NOMO-1 treated with dmso at 0.1 percent for 144 hours (cell line): ENCODE data around the gene TMX2.
A peak's percentile ranks its signal among the peaks of the same experiment; 100 is the strongest.
"Not testable (repeated sequence)": the region's sequence is repeated elsewhere in the genome, so short reads cannot be mapped to it uniquely, and the experiment has no call there.

Experiments
- DNase-seq: peaks from one replicate; lab custom pipeline; 2025; ENCODE audit not compliant: unreplicated experiment; lab: John Stamatoyannopoulos, UW

Gene TMX2

GRCh38 chr11:57711414-57712255 lies 758 bp upstream of the TMX2 start, which contains the start of gene MED19:
TSS of gene MED19 (minus strand) at chr11:57712215. CDS start at chr11:57712179, 36 bp downstream.
- peak; percentile 75 for DNase-seq

- no peak for DNase-seq
Measured at GRCh38 chr11:57713835-57714234, 1.4 kb downstream of the TMX2 start.

DNA sequence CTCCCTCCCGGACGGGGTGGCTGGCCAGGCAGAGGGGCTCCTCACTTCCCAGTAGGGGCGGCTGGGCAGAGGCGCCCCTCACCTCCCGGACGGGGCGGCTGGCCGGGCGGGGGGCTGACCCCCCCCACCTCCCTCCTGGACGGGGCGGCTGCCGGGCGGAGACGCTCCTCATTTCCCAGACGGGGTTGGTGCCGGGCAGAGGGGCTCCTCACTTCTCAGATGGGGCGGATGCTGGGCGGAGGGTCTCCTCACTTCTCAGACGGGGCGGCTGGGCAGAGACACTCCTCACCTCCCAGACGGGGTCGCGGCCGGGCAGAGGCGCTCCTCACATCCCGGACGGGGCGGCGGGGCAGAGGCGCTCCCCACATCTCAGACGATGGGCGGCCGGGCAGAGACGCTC lies 4.3 kb downstream of the TMX2 start:
- DNase-seq, result not testable (repeated sequence)

GRCh38 chr11:57727185-57727584 lies 14.8 kb downstream of the TMX2 start:
- DNase-seq, result no peak

GRCh38 chr11:57728829-57729228 lies 16.4 kb downstream of the TMX2 start:
- no peak for DNase-seq

- DNase-seq, result no peak
Measured at GRCh38 chr11:57729479-57729878, 17.1 kb downstream of the TMX2 start.

DNA sequence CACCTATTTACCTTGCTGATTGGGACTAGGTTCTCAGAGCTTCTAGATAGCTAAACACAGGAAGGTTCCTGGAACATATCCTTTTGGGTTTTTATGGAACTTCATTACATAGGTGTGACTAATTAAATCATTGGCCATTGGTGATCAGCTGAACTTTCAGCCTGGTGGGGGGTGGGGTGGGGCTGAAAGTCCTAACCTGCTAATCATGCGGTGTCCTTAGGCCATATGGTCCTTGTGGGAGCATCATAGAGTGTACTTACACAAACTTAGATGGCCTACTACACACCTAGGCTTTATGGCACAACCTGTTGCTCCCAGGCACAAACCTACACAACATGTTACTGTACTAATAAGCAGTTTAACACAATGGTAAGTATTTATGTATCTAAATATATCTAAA lies 20.3 kb downstream of the TMX2 start:
- DNase-seq, result no peak

DNA sequence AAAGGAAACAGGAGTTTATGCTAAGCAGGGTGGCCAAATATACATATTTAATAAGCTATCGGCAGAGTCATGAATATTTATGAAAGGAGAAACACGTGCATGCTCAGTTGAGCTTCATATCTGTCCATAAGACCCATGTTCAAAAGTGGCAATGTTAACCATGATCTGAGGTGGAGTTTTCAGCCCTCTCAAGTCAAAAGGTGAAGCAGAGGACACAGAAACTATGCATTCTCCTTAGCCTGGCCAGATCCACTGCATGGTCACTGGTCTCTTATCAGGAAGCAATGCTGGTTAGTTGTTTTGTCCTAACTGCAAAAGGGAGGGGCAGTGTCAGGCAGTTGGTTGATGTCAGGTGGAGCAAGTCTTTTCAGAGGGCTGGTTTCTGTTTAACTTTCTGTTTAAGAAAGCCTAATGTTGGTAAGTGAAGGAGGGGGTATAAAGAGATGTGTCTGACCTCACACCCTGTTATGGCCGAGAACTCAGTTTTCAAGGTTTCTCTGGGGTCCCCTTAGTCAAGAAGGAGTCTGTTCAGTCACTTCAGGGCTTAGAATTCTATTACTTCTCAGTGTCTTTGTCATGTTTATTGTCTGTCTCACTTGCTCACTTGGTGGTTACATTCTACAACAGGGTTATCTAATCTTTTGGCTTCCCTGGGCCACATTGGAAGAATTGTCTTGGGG lies 23.4 kb downstream of the TMX2 start:
- no peak for DNase-seq

- DNase-seq, result peak; percentile 99
Measured at GRCh38 chr11:57741132-57742086, 29.0 kb downstream of the TMX2 start, which contains the start of gene SELENOH. TSS of gene SELENOH (plus strand) at chr11:57741491. CDS start at chr11:57741596, 105 bp downstream.

DNA sequence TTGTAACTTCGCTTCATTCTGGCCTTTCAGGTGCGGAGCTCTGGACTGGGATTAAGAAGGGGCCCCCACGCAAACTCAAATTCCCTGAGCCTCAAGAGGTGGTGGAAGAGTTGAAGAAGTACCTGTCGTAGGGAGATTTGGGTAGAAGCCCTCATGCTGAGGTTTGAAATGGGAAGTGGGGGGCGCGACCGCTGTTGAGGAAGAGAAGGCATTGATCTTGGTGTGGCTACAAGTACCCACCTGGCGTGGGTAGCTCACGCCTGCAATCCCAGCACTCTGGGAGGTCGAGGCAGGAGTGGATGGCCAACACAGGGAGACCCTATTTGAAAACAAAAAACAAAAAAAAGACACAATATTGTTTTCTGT lies 29.7 kb downstream of the TMX2 start:
- no peak for DNase-seq

- no peak for DNase-seq
Measured at GRCh38 chr11:57744357-57744756, 32.0 kb downstream of the TMX2 start.

DNA sequence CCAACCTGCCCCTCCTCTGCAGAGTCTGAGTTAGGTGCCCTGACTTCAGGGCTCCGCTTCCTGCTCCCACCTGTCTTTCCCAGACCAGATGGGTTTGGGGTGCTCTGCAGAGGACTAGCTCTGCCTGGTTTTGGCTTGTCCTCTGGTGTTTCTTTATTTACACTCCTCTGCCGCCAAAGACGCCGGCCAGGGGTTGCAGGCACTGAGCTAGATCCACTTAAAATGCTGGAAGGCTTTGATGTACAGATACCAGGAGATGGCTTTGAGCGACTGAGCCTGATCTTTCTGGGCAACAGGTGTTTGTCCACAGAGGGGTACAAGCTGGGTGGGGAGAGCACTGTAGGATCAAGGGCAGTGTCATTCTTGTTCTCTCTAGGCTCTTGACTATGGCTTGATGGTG lies 32.8 kb downstream of the TMX2 start:
- no peak for DNase-seq

DNA sequence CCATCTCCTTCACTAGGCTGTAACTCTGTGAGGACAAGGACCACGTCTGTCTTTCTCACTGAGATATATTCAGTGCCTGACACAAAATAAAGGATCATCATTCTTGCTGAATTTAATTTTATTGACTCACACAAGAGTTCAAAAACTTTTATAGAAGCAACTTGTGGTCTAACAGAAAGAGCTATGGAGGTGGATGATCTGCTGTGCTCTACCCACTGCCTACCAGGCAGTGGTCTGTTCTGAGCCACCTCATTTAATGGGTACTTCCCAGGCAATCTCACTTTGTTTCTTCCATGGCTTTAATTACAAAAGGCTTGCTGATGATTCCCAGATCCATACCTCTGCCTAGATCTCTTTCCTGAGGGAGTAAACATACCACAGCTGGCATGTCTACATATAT lies 34.5 kb downstream of the TMX2 start:
- DNase-seq, result no peak

DNA sequence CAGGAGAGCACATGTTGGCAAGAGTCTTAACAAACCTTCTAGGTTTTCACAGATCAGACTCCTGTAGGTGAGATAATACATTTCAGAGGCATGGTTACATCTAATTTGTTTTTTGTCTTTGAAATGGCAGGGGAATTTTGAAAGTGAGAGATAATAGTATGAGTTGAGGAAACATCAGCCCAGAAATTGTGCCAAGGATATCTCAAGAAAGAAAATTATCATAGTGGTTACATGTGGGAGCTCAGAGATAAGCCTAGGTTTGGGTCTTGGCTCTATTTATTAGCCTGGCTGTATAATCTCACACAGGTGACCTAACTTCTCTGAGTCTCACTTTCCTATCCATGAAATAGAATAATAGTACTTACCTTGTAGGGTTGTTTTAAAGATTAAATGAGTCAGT lies 38.8 kb downstream of the TMX2 start:
- no peak for DNase-seq

DNA sequence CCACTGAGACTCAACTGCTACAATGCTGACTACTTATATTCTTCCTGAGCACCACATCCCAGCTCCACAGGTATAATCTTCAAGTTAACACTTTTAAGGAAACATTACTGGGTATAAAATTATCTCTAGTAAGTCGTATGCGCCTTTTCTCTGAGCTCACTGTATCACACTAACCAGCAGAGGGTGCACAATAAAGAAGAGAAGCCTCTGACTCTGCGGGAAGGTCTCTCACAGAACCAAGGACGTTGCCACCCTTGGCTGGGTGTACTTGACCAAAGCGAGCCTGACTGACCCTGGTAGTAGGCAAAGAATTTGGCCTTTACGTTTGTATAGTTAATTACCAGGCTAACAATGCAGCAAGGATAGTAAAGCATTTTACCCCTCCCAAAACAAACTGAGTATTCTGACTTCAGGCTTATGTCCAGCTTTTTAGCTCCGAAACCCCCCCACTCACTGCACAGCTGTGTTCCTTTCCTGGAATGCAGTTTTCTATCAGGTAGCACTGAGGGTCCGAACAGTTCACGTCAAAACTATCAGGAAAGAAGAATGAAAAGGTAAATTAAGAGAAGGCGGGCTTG lies 39.4 kb downstream of the TMX2 start, which contains the start of gene BTBD18:
TSS of gene BTBD18 (minus strand) at position 144 of the 578 bp plus-strand sequence. CDS start 631 bp downstream, outside the sequence.
- no peak for DNase-seq

DNA sequence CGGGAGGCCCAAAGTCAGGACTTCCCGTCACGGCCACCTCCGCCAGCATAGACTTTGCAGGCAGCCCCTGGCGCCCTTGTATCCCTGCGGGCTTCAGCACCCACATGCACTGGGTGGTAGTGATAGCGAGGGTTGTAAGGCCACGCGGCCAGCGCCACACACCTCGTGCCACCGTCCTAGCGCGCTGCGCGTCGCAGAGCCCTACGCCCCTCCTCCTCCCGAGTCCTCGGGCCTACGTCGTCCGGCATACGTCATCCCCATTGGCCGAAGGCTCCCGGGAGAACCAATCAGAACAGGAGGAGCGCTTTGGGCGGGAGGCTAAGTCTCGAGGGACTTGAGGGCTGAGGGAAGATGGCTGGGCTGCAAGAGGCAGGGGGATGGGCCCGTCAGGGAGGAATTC lies 40.6 kb downstream of the TMX2 start:
- DNase-seq, result no peak

DNA sequence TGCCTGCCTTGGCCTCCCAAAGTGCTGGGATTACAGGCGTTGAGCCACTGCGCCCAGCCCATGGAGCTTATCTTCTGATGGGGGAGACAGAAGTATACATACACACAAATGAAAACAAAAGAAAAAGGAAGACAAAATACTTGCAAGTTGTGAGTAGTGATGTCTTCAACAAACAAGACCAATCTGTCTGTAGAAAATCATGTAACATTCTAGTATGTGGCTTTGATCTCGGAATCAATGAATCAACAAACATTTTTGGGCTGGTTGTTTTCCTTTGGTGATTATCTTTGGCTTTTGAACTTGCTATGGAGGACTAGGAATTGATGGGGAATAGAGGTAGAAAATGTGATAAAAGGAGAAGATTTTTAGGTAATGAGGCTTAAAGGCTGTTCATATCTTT lies 45.8 kb downstream of the TMX2 start:
- DNase-seq, result no peak

- no peak for DNase-seq
Measured at GRCh38 chr11:57761301-57762234, 49.2 kb downstream of the TMX2 start, which contains the start of gene CTNND1. TSS of gene CTNND1 (plus strand) at chr11:57761802. CDS start at chr11:57791479, 29,677 bp downstream.

- no peak for DNase-seq
Measured at GRCh38 chr11:57762235-57762861, 50.0 kb downstream of the TMX2 start.
